ENCODE results near the gene FANCI. TPM values are rescaled to one million over a fixed set of nuclear protein-coding genes. Genes with fewer than 3 reads are reported as not detected.

The FANCI gene
- 48.9 to 64.4 TPM (median 58.6 TPM) in 5 replicates for total RNA-seq (2022; extraction: Qiagen RNA extraction)

DNA sequence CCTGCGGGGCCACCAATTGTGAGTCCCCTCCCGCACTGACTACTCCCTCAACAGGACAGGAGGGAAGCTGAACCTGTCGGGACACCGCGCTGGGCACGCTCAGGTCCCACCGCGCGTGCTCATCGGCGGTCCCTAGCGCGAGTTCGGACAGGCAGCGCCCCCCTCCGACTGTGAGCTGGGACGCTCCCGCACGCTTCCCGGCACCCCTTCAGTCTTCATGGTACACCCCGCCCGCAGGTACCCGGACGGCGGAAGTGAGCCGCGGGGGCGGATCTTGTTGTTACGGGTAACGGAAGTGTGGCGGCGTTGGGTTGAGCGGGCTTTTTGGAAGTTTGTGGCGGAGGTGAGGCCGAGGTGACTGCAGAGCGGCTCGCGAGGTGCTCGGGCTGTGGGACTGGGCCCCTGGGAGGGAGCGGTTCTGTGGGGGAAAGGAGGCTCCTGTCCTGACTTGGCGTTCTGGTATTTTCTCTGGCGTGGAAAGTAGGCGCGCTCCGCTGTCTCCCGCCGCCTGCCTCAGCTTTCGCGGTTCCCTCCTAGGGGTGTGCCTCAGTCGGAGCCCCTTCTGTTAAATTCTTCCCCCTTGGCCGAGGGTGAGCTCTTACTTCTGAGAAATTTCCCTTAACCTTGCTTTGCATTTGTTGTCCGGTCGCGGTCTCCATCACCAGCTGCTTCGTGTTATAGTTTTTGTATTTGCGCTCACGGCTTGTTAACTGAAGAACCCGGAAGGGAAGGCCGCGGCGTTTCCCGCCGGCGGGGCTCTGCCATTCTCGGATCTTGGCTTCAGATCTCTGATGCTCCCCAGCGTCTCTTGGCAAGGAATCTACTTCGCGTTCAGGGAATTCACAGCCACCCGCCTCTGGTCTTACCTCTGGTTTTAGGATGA, at the start of gene FANCI:
TSS of gene FANCI (plus strand) at position 289 of the 883 bp plus-strand sequence. CDS start 3,669 bp downstream, outside the sequence.

DNA sequence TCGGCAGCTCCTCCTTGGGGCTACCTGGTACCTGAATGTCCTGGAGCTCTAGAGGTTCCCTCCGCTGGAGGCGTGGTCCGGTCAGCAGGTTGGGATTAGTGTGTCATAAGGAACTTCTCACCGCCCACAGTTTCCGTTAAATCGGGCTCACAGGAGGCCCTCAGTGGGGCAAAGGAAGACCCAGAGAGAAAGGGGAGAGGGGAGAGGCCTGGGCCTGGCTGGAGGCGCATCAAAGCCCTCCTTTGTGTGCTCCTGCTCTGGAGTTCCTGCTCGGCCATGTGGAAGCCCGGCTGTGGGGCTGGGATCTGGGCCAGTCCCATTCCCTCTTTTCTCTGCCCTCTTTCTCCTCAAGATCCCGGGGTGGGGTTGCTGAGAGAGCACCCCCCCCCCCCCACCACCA, 22.2 kb upstream of the FANCI start, which contains the start of gene RLBP1:
TSS of gene RLBP1 (minus strand) at position 37 of the 400 bp plus-strand sequence. CDS start 2,604 bp downstream, outside the sequence.

DNA sequence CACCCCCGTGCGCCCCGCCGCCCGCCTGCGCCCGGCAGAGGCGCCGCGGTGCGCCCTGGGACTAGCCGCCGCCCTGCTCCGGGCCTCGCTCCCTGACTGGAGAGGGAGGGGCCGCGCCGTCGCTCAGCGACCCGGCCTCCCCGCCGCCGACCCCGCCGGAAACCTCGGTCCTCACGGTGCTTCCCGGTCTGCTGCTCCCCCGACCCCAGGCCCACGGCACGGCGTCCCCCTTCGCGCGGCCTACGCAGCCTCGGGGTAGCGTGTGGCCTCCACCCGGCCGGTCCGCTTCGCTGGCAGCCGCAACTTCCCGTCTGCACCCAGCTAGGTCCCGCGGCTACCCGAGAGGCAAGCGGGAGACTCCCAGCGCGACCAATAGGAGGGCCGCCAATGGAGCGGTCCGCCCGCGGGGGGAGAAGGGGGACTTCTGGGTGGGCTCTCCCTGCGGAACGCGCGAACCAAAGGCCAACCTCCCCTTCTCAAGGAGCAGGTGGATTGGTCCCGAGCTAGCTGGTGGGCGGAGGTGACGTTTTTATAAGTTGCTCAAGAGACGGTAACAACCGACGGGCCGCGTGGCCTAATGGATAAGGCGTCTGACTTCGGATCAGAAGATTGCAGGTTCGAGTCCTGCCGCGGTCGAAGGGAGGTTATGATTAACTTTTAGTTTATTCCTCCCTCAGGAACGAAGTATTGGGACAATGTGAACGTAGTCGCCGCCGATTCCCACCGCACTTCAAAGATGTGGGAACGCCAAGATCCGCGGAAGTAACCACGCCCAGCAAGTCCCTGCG, 90.9 kb downstream of the FANCI start, which contains the start of gene POLG:
TSS of gene POLG (minus strand) at position 315 of the 788 bp plus-strand sequence. CDS start 1,070 bp downstream, outside the sequence.

Other genes with a start within 250 kb of the FANCI start
- gene ABHD2, start 155.5 kb upstream of the FANCI start, total RNA-seq (2022; extraction: Qiagen RNA extraction) = 73.9 to 128 TPM (median 109 TPM) in 5 replicates
- not detected in 5 replicates for gene RLBP1, start 22.4 kb upstream of the FANCI start, total RNA-seq (2022; extraction: Qiagen RNA extraction)
- 43.9 to 58.3 TPM (median 55.5 TPM) in 5 replicates for gene POLG, start 90.8 kb downstream of the FANCI start, total RNA-seq (2022; extraction: Qiagen RNA extraction)